A673 (cell line): Measurements from ENCODE around the gene UPK3BL2.
"Not testable (repeated sequence)": the region's sequence is repeated elsewhere in the genome, so short reads cannot be mapped to it uniquely, and the experiment has no call there.

Experiments used
- EZH2 ChIP-seq: fragments of 200-600 bp; sonication (generic); IDR thresholded peaks from 2 replicates; pipeline ENCODE4 v1.6.1; 2017; ENCODE audit warnings: borderline replicate concordance, low read depth, mild to moderate bottlenecking, mixed read lengths, antibody characterized with exemption, low read length; ENCODE audit not compliant: poor library complexity, severe bottlenecking
- TF ChIP-seq, protein P1 (sequence below): fragments of 300-800, 200-600 bp; sonication (generic); conservative IDR thresholded peaks from 2 replicates; pipeline ENCODE4 v1.5.1; 2017; ENCODE audit warnings: low read depth, mild to moderate bottlenecking, antibody characterized with exemption, low read length, moderate library complexity, mixed read lengths

DNA sequence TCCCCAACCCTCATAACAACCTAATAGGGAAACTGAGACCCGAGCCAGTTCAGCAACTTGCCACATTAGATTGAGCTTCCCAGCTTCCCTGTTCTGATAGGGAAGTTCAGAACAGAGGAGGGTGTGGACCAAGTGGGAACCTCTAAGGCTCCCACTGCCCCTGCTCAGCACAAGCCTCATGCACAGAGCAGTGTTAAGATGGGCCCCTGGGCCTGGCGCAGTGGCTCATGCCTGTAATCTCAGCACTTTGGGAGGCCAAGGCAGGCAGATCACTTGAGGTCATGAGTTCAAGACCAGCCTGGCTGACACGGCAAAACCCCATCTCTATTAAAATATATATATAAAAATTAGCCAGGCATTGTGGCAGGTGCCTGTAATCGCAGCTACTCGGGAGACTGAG, 46.2 kb downstream of the UPK3BL2 start:
- TF ChIP-seq, protein P1, sequence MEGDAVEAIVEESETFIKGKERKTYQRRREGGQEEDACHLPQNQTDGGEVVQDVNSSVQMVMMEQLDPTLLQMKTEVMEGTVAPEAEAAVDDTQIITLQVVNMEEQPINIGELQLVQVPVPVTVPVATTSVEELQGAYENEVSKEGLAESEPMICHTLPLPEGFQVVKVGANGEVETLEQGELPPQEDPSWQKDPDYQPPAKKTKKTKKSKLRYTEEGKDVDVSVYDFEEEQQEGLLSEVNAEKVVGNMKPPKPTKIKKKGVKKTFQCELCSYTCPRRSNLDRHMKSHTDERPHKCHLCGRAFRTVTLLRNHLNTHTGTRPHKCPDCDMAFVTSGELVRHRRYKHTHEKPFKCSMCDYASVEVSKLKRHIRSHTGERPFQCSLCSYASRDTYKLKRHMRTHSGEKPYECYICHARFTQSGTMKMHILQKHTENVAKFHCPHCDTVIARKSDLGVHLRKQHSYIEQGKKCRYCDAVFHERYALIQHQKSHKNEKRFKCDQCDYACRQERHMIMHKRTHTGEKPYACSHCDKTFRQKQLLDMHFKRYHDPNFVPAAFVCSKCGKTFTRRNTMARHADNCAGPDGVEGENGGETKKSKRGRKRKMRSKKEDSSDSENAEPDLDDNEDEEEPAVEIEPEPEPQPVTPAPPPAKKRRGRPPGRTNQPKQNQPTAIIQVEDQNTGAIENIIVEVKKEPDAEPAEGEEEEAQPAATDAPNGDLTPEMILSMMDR = not testable (repeated sequence)
- not testable (repeated sequence) for TF ChIP-seq EZH2
